ENCODE measurements around the gene STMP1.

DNA sequence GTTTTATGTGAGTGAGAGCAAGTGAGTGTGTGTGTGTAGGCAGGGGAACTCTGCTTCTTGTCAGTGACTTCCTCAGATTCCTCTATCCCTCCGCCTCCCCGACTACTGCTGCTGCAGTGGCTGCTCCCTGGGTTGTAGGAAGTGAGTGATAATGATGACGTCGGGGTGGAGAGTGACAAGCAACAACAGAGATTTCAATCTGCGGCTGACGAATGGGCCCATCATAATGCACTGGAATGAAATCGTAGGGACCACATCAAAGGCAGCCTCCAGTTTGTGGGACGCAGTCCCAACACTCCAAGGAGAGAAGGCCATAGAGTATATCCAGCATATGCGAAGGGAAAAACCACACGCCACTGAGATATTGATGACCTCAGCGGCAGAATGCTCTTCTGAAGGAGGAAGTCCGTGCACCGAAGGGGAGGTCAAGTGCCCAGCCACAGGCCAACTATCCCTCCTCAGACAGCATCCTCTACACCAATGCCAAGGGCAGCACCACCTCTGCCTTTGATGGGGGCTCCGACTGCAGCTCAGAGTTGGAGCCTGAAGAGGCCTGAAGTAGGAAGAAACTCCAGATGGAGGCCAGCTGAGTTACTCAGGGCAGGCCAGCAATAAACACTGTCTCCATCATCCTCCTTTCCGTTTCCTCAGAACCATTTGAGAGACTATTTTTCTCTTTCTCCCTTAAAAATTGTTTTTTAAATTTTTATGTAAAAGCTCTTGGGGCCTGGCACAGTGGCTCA lies 11.3 kb upstream of the STMP1 start:
- TF ChIP-seq, protein P1, sequence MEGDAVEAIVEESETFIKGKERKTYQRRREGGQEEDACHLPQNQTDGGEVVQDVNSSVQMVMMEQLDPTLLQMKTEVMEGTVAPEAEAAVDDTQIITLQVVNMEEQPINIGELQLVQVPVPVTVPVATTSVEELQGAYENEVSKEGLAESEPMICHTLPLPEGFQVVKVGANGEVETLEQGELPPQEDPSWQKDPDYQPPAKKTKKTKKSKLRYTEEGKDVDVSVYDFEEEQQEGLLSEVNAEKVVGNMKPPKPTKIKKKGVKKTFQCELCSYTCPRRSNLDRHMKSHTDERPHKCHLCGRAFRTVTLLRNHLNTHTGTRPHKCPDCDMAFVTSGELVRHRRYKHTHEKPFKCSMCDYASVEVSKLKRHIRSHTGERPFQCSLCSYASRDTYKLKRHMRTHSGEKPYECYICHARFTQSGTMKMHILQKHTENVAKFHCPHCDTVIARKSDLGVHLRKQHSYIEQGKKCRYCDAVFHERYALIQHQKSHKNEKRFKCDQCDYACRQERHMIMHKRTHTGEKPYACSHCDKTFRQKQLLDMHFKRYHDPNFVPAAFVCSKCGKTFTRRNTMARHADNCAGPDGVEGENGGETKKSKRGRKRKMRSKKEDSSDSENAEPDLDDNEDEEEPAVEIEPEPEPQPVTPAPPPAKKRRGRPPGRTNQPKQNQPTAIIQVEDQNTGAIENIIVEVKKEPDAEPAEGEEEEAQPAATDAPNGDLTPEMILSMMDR (IDR thresholded peaks at IDR 0.05 in 4 of 5, conservative IDR thresholded peaks at IDR 0.05 in 1 of 5): no peak
- no peak for TF ChIP-seq POLR2A (IDR thresholded peaks at IDR 0.05)
